ENCODE measurements around the gene SAMD4A.

Gene SAMD4A

DNA sequence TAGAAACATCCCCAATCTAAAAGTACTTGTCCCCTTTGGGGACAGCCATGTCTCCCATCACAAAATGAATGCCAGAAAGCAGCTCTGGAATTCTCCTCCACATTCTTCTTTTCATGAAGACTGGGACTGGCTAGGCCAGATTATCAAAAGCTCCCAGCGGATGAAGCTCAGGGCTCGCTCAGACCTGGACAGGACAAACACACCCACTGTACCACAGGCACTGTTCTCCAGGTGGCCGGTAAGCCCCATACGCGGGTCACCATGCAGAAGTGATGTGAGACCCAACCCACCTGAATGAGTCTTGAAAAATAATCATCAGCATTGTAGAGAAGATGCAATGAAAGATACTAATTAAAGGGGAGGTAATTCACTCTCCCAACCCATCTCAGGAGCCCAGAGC is 250.6 kb downstream of the SAMD4A start:
- no peak for DNase-seq (ENCODE audit: low read depth, low spot score)
- TF ChIP-seq YY1 (IDR thresholded peaks at IDR 0.05; ENCODE audit: insufficient read depth, insufficient read length) (no peak), ZNF274 (IDR thresholded peaks at IDR 0.05; ENCODE audit: low read depth, low read length) (no peak), SUZ12 (IDR thresholded peaks at IDR 0.05; ENCODE audit: extremely low read depth, insufficient read depth, insufficient read length) (no peak)
- H3K9ac ChIP-seq (ENCODE audit: insufficient read length, low read depth): no peak overlapping the region
- H3K36me3 ChIP-seq (ENCODE audit: insufficient read depth, insufficient read length, low read length): no peaks in the 10 kb centered on the region
- no peaks in the 10 kb centered on the region for H3K4me1 ChIP-seq (ENCODE audit: insufficient read depth, insufficient read length)
- no peak overlapping the region for H3K4me3 ChIP-seq (ENCODE audit: insufficient read length, low read depth)
- H3K9me3 ChIP-seq (ENCODE audit: insufficient read depth, low read length): no peaks in the 10 kb centered on the region; the same call in 1 of the 2 replicates
- H3K27me3 ChIP-seq (ENCODE audit: insufficient read depth, insufficient read length): no peaks in the 10 kb centered on the region

DNA sequence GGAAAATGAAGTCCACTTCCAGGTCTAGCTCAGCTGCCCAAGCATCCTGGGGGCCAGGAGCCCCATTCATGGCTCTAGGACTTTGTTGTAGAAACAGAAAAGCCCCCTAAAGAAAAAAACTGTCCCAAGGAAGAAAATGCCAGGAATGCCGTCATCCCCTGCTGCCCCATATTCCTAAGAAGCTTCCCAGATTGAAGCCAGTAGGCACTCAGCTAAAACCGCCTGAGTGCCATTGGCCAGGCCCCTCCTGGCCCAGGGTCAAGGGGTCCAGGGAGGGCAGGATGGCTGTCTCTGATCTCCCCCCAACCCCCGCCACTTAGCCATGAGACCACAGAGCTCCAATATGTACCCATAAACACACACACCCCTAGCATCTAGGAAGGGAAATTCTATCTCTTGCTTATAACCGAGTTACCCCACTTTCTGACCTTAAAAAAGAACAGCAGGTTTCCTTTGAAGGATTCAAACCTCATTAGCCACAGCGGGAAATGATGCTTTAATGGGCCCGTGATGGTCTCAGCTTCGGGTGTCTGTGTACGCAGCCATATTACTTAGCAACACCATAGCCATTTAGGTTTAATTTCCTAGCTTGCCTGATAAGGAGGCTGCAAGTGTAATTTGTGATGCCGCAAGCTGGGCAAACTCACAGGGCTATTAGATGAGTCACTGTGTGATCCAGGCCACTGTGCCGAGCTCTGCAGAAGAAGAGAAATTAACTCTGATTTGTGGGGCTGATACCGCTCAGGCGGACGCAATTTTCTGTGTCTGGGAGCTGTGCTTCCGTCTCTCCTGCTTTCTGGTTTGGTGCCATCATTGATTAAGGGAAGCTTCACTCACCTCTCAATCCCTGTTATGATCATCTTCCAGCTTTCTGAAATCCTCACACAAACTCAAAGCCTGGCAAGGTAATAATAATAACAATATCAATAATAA is 251.5 kb downstream of the SAMD4A start:
- Histone ChIP-seq H3K9ac (ENCODE audit: insufficient read length, low read depth) (no peak overlapping the region), H3K4me3 (ENCODE audit: insufficient read length, low read depth) (no peak overlapping the region), H3K27me3 (ENCODE audit: insufficient read depth, insufficient read length) (no peaks in the 10 kb centered on the region), H3K9me3 (ENCODE audit: insufficient read depth, low read length) (peaks cover 6% of the 10 kb centered on the region), H3K36me3 (ENCODE audit: insufficient read depth, insufficient read length, low read length) (no peaks in the 10 kb centered on the region), H3K4me1 (ENCODE audit: insufficient read depth, insufficient read length) (no peaks in the 10 kb centered on the region)
- no peak for TF ChIP-seq SUZ12 (IDR thresholded peaks at IDR 0.05; ENCODE audit: extremely low read depth, insufficient read depth, insufficient read length)
- TF ChIP-seq YY1 (IDR thresholded peaks at IDR 0.05; ENCODE audit: insufficient read depth, insufficient read length): no peak
- TF ChIP-seq ZNF274 (IDR thresholded peaks at IDR 0.05; ENCODE audit: low read depth, low read length): no peak
- DNase-seq (ENCODE audit: low read depth, low spot score): no peak

DNA sequence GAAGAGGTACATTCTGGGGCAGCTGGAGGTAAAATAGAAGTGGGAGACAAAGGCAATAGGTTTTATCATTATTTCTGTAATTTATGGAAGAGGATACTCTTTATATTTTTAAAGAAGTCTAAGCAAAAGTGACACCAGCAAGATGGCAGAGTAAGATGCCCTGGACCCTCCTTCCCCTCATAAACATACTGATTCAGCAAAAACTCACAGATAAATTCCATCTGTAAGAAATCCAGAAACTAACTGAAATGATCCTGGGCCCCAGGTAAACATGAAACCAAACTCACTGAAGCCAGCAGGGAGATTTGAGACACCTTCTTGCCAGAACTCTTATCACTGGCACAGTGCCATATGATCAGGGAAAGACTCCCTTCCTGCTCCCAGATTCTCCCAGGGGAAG is 255.8 kb downstream of the SAMD4A start:
- H3K27me3 ChIP-seq (ENCODE audit: insufficient read depth, insufficient read length): no peaks in the 10 kb centered on the region
- H3K36me3 ChIP-seq (ENCODE audit: insufficient read depth, insufficient read length, low read length): no peaks in the 10 kb centered on the region
- H3K4me3 ChIP-seq (ENCODE audit: insufficient read length, low read depth): no peak overlapping the region
- H3K9ac ChIP-seq (ENCODE audit: insufficient read length, low read depth): no peak overlapping the region
- TF ChIP-seq SUZ12 (IDR thresholded peaks at IDR 0.05; ENCODE audit: extremely low read depth, insufficient read depth, insufficient read length) (no peak), ZNF274 (IDR thresholded peaks at IDR 0.05; ENCODE audit: low read depth, low read length) (no peak), YY1 (IDR thresholded peaks at IDR 0.05; ENCODE audit: insufficient read depth, insufficient read length) (no peak)
- DNase-seq (ENCODE audit: low read depth, low spot score): no peak
- H3K9me3 ChIP-seq (ENCODE audit: insufficient read depth, low read length): peaks cover 25% of the 10 kb centered on the region; the same call in 1 of the 2 replicates
- no peaks in the 10 kb centered on the region for H3K4me1 ChIP-seq (ENCODE audit: insufficient read depth, insufficient read length)

DNA sequence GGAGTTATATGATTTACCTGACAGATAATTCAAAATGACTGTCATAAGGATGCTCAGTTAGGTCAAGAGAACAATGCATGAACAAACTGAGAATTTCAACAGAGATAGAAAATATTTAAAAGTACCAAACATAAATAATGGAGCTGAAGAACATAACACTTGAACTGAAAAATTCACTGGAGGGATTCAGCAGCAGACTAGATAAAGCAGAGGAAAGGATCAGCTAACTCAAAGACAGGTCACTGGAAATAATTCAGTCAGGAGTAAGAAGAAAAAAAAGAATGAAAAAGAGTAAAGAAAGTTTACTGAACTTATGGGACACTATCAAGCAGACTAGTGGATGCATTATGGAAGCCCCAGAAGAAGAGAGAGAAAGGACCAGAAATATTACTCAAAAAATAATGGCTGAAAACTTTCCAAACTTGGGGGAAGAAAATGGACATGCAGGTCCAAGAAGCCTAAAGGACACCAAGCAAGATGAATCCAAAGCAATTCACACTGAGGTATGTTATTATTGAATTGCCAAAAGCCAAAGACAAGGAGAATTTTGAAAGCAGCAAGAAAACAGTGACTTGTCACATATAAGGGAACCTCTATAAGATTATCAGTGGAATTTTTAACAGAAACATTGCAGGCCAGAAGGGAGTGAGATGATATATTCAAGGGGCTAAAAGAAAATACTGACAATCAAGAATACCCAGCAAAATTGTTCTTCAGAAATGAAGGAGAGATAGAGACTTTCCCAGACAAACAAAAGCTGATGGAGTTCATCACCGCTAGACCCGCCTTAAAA is 257.0 kb downstream of the SAMD4A start:
- no peak for DNase-seq (ENCODE audit: low read depth, low spot score)
- H3K9ac ChIP-seq (ENCODE audit: insufficient read length, low read depth): no peak overlapping the region
- H3K36me3 ChIP-seq (ENCODE audit: insufficient read depth, insufficient read length, low read length): no peaks in the 10 kb centered on the region
- H3K4me1 ChIP-seq (ENCODE audit: insufficient read depth, insufficient read length): no peaks in the 10 kb centered on the region
- TF ChIP-seq YY1 (IDR thresholded peaks at IDR 0.05; ENCODE audit: insufficient read depth, insufficient read length) (no peak), ZNF274 (IDR thresholded peaks at IDR 0.05; ENCODE audit: low read depth, low read length) (no peak), SUZ12 (IDR thresholded peaks at IDR 0.05; ENCODE audit: extremely low read depth, insufficient read depth, insufficient read length) (no peak)
- no peak overlapping the region for H3K4me3 ChIP-seq (ENCODE audit: insufficient read length, low read depth)
- peaks cover 25% of the 10 kb centered on the region; the same call in 1 of the 2 replicates for H3K9me3 ChIP-seq (ENCODE audit: insufficient read depth, low read length)
- no peaks in the 10 kb centered on the region for H3K27me3 ChIP-seq (ENCODE audit: insufficient read depth, insufficient read length)

DNA sequence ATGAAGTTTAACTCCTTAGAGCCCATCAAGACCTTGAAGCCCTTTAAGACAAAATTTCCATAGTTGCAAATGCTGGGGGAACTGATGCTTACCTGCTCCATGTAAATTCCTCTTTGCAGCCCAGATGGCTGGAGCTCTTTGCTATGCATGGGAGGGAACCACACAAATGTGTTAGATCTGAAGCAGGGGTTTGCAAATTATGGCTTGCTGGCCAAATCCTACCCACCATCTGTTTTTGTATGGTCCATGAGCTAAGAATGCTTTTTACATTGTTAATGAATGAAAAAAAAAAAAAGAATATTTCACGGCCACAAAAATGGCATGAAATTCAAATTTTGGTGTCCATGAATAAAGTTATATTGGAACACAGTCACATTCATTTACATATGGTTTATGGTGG is 261.1 kb downstream of the SAMD4A start:
- TF ChIP-seq SUZ12 (IDR thresholded peaks at IDR 0.05; ENCODE audit: extremely low read depth, insufficient read depth, insufficient read length) (no peak), ZNF274 (IDR thresholded peaks at IDR 0.05; ENCODE audit: low read depth, low read length) (no peak), YY1 (IDR thresholded peaks at IDR 0.05; ENCODE audit: insufficient read depth, insufficient read length) (no peak)
- Histone ChIP-seq H3K9ac (ENCODE audit: insufficient read length, low read depth) (no peak overlapping the region), H3K27me3 (ENCODE audit: insufficient read depth, insufficient read length) (no peaks in the 10 kb centered on the region), H3K4me1 (ENCODE audit: insufficient read depth, insufficient read length) (no peaks in the 10 kb centered on the region), H3K9me3 (ENCODE audit: insufficient read depth, low read length) (peaks cover 22% of the 10 kb centered on the region), H3K36me3 (ENCODE audit: insufficient read depth, insufficient read length, low read length) (no peaks in the 10 kb centered on the region), H3K4me3 (ENCODE audit: insufficient read length, low read depth) (no peak overlapping the region)
- DNase-seq (ENCODE audit: low read depth, low spot score): no peak

DNA sequence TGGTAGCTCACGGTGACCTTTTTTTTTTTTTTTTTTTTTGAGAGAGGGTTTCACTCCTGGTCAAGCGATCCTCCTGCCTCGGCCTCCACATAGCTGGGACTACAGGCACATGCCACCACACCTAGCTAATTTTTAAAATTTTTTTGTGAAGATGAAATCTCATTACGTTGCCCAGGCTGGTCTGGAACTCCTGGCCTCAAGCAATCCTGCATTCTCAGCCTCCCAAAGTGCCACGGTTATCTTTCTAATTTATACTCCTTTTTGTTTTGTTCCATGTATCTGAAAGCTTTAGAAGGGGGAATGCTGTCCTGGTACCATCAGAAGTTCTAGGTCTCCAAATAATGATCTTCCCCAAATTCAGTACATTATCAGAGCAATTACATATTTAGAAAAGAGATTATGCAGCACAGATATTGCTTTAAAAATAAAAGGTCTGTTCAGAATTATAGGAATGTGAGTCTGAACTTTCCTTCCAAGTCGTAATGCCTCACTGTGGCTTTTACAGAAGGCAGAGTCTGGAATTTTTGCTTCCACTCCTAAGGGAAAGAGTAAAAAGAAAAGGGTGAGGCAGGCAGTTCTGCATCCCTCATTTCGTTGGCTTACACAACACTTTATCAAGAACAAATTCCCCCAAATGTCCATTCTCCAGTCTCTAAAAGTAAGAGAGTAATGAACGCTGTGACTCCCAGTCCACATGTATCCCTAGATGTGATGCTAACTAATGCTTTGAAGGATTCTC is 262.7 kb downstream of the SAMD4A start:
- no peak for TF ChIP-seq YY1 (IDR thresholded peaks at IDR 0.05; ENCODE audit: insufficient read depth, insufficient read length)
- TF ChIP-seq ZNF274 (IDR thresholded peaks at IDR 0.05; ENCODE audit: low read depth, low read length): no peak
- TF ChIP-seq SUZ12 (IDR thresholded peaks at IDR 0.05; ENCODE audit: extremely low read depth, insufficient read depth, insufficient read length): no peak
- no peak for DNase-seq (ENCODE audit: low read depth, low spot score)
- Histone ChIP-seq H3K9ac (ENCODE audit: insufficient read length, low read depth) (no peak overlapping the region), H3K36me3 (ENCODE audit: insufficient read depth, insufficient read length, low read length) (no peaks in the 10 kb centered on the region), H3K4me1 (ENCODE audit: insufficient read depth, insufficient read length) (no peaks in the 10 kb centered on the region), H3K4me3 (ENCODE audit: insufficient read length, low read depth) (no peak overlapping the region), H3K27me3 (ENCODE audit: insufficient read depth, insufficient read length) (no peaks in the 10 kb centered on the region), H3K9me3 (ENCODE audit: insufficient read depth, low read length) (peaks cover 8% of the 10 kb centered on the region)
